Activated CD4-positive, alpha-beta T cell treated with anti-CD3 and anti-CD28 coated beads, Interleukin-2, amount 50 U/mL, for 1 hour (primary cell): ENCODE results near the gene PODXL2.
"Not testable (repeated sequence)": the region's sequence is repeated elsewhere in the genome, so short reads cannot be mapped to it uniquely, and the experiment has no call there.

ENCODE experiments used
- DNase-seq: peaks from one replicate; pipeline ENCODE4 v3.0.0-alpha.2; 2020

The PODXL2 gene

GRCh38 chr3:127630811-127631714 is 2.1 kb downstream of the PODXL2 start:
- DNase-seq: no peak

GRCh38 chr3:127632035-127632820 is 3.2 kb downstream of the PODXL2 start:
- DNase-seq: no peak

DNA sequence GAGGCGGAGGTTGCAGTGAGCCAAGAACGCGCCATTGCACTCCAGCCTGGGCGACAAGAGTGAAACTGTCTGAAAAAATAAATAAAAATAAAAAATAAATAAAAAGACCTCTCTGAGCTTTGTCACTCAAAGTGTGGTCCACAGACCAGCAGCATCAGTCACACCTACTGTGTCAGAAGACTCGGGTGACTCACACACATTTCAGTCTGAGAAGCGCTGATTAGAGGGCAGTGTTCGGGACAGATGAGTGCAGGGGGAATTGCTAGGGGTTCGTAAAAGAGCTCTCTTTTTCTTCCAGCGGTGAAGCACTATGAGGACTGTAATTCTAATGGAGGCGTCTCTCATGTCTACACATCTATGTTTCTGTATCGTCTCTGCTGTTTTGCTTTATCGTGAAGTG is 5.7 kb downstream of the PODXL2 start:
- no peak for DNase-seq

DNA sequence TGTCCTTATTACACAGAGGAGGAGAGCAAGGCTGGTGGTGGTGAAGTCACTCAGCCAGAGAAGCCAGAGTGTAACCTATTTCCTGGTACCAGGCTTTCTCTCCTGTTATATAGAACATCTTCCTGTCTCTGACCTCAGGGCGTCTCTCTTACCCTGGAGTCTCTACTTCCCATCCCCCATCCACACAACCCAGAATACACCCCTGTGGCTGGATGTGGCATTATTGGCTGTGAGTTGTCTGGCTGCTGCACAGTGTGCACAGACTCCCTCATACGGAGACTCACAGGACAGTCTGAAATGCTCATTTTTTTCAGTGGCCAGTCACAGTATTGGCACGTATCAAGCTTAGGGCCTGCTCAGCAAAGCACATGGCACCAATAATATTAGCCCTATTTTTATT is 8.6 kb downstream of the PODXL2 start:
- no peak for DNase-seq

- DNase-seq: no peak
These were observed 9.0 kb downstream of the PODXL2 start for GRCh38 chr3:127637971-127638370.

DNA sequence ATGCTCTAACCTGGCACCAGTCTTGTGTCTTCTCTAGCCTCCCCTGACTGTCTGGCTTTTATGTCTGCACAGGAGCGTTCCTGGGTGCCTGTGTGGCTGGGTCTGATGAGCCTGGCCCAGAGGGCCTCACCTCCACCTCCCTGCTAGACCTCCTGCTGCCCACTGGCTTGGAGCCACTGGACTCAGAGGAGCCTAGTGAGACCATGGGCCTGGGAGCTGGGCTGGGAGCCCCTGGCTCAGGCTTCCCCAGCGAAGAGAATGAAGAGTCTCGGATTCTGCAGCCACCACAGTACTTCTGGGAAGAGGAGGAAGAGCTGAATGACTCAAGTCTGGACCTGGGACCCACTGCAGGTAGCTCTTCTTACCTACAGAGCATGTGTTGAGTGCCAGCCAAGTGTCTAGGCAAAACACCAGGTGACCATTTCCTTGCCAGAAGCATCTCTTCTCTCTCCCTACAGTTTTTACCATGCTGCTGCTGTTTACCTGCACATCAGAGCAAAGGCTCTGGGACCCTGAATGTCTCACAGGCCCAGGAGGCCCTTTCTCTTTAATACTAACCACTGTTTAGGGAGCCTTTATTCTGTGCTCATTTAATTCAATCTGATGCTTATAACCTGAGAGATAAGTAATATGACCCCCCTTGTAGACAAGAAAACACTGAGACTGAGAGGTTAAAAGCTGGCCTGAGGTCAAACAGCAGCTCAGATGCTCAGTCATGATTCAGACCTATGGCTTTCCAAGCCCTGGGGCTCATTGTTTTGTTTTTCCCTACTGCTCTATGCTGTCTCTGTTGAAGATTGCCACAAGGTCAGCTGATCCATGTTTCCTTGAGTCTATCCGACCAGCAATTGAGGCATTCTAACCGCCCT is 10.4 kb downstream of the PODXL2 start:
- no peak for DNase-seq

DNA sequence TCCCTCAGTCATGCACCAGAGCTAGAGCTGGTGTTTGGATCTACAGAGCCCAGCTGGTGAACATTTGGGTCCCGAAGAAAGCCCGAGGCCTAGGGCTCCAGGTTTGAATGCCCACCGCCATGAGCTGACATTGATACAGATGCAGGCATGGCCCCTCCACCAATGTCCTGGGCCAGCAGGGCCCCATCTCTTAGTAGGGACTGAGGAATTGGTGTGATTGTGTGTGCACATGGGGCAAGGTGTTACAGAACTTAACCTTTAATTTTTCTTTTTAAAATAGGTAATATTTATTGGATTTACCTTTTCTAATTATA is 11.0 kb downstream of the PODXL2 start:
- no peak for DNase-seq

- DNase-seq: no peak
These were observed 15.8 kb downstream of the PODXL2 start for GRCh38 chr3:127644641-127645370.

GRCh38 chr3:127645371-127646015 is 16.5 kb downstream of the PODXL2 start:
- DNase-seq: no peak

DNA sequence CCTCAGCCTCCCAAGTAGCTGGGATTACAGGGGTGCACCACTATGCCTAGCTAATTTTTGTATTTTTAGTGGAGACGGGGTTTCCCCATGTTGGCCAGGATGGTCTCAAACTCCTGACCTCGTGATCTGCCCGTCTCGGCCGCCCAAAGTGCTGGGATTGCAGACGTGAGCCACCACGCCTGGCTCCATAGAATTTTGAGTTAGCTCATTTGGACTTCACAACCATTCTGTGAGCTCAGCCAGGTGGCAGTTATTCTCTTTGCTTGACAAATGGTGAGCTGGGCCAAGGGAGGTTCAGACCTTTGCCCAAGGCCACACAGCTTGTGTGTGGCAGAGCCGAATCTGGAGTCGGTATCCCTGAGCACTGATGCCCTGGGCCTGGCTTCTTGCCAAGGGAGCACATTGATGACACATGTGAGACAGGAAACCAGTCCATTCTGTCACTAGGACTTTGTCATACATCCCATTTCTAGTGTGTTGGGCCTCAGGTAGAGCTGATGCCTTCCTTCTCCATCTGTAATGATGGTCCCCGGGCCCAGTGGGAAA is 17.6 kb downstream of the PODXL2 start:
- no peak for DNase-seq

- no peak for DNase-seq
These were observed 18.3 kb downstream of the PODXL2 start for GRCh38 chr3:127647166-127647844.

GRCh38 chr3:127647845-127648204 is 18.8 kb downstream of the PODXL2 start:
- DNase-seq: no peak

DNA sequence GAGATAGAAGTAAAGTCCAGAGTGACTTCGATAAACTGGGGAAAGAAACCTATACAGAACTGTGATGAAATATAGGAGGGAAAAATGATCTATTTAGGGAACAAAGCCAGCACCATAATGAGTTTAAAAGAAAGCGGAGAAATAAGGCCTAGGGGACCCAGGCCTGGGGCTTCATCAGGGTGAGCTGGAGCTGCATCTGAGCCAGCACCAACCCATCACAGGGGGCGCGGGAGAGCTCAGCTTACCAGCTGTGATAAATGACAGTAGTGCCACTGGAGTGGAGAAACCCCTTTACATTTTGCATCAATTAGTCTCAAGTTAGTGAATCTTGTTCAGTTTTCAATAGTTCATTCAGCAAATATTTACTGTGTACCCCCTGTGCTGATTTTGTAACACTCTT is 21.3 kb downstream of the PODXL2 start:
- no peak for DNase-seq

DNA sequence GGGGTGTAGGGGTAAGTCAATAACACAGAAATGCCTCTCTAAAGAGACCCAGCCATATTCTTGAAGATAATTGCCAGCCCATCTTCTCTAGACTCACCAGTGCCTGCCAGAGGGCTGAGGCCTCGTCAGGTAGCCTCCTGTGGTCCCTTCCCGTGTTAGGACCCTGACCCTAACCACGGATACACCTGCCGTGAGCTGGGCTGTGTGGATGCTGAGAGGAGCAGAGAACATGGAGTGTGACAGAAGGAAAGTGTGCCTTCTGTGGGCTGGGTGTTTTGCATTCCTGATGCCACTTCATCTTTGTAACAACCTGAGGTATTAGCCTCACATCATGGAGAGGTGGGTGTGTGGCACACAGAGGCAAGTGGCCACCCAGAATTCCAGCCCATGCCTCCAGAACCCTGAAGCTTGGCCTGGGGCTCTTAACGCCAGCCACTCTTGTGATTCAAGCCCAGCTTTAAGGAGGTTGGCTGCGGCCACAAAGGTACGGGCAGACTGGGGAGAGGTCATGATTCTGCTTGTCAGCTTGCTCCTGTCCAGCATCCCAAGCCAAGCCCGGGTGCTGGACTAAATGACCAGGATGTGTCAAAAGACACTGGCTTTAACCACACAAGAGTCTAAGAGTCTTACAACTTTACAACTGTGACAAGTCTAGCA is 22.7 kb downstream of the PODXL2 start:
- DNase-seq: no peak

- peak; percentile 28 for DNase-seq
These were observed 23.4 kb downstream of the PODXL2 start for GRCh38 chr3:127652246-127652995.

DNA sequence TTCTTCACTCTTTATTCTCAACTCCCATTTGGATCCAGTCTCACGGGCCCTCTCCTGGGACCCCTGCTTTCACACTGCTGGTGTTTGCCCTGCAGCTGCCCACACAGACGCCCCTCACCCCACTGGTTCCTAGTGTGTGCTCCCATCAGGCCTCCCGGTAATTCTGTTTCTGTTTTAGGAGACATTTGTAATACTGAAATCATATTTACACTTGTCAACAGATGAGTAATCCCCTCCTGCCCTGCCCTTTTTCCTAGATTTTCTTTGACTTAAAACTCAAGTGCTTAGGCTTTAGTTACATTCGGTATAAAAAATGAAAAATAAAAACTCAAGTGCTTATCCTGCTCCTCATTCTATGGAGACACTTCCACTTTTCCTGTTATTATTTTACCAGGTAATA is 25.4 kb downstream of the PODXL2 start:
- no peak for DNase-seq

GRCh38 chr3:127654993-127655392 is 26.0 kb downstream of the PODXL2 start:
- DNase-seq: not testable (repeated sequence)

- no peak for DNase-seq
These were observed 26.7 kb downstream of the PODXL2 start for GRCh38 chr3:127655641-127656040.

DNA sequence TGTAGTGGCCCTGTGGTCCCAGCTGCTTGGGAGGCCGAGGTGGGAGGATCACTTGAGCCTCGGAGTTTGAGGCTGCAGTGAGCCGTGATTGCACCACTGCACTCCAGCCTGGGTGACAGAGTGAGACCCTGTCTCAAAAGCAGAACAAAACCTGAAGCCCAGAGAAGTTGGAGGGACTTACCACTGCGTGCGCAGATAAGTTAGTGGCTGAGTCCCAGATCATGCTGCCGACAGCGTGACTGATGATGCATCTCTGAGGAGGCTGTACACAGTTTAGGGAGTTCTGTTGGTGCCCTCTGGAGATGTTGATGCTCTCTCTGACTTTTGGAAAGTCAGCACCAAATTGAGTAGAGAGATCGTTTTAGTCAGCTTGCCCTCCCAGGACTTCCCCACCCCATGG is 27.9 kb downstream of the PODXL2 start:
- DNase-seq: no peak

GRCh38 chr3:127658234-127658633 is 29.2 kb downstream of the PODXL2 start:
- no peak for DNase-seq
